Measurements from ENCODE around the gene CUX1. TPM values are rescaled to one million over a fixed set of nuclear protein-coding genes. Genes with fewer than 3 reads are reported as not detected.

Gene CUX1
- total RNA-seq, 3 donors from 2014 or later = 35.1 to 54.4 (median 41.1) TPM

- no peak for DNase-seq (ENCODE audit: low spot score in 2 of 2)
- TF ChIP-seq POLR2A (IDR thresholded peaks at IDR 0.05) (no peak), CTCF (IDR thresholded peaks at IDR 0.05) (no peak), POLR2AphosphoS5 (IDR thresholded peaks at IDR 0.05) (no peak)
- no peak overlapping the region for H3K4me3 ChIP-seq
- no peak overlapping the region for H3K27ac ChIP-seq
- intact Hi-C loops (cut with DNase I; ENCODE audit: low total_unique reads) = no loop called here
- H3K36me3 ChIP-seq = no peaks in the 10 kb centered on the region
- H3K4me1 ChIP-seq = no peaks in the 10 kb centered on the region
- H3K27me3 ChIP-seq = no peaks in the 10 kb centered on the region
- H3K9me3 ChIP-seq = no peaks in the 10 kb centered on the region
Observed at GRCh38 chr7:102152672-102153598, 335.5 kb downstream of the CUX1 start.

- no peak overlapping the region for H3K4me3 ChIP-seq
- no peak for DNase-seq (ENCODE audit: low spot score in 2 of 2)
- intact Hi-C loops (cut with DNase I; ENCODE audit: low total_unique reads) = no loop called here
- H3K9me3 ChIP-seq = no peaks in the 10 kb centered on the region
- no peaks in the 10 kb centered on the region for H3K36me3 ChIP-seq
- H3K27me3 ChIP-seq = no peaks in the 10 kb centered on the region
- no peak overlapping the region for H3K27ac ChIP-seq
- TF ChIP-seq POLR2AphosphoS5 (IDR thresholded peaks at IDR 0.05) (no peak), POLR2A (IDR thresholded peaks at IDR 0.05) (no peak), CTCF (IDR thresholded peaks at IDR 0.05) (no peak)
- H3K4me1 ChIP-seq = no peaks in the 10 kb centered on the region
Observed at GRCh38 chr7:102153599-102153946, 336.1 kb downstream of the CUX1 start.

- H3K4me3 ChIP-seq = no peak overlapping the region
- intact Hi-C loops (cut with DNase I; ENCODE audit: low total_unique reads) = no loop called here
- no peaks in the 10 kb centered on the region for H3K36me3 ChIP-seq
- no peaks in the 10 kb centered on the region for H3K4me1 ChIP-seq
- H3K27me3 ChIP-seq = no peaks in the 10 kb centered on the region
- DNase-seq (ENCODE audit: low spot score in 2 of 2) = no peak
- no peak overlapping the region for H3K27ac ChIP-seq
- TF ChIP-seq POLR2AphosphoS5 (IDR thresholded peaks at IDR 0.05) (no peak), CTCF (IDR thresholded peaks at IDR 0.05) (no peak), POLR2A (IDR thresholded peaks at IDR 0.05) (no peak)
- no peaks in the 10 kb centered on the region for H3K9me3 ChIP-seq
Observed at GRCh38 chr7:102154425-102154824, 337.0 kb downstream of the CUX1 start.

GRCh38 chr7:102155821-102156441 is 338.5 kb downstream of the CUX1 start:
- Histone ChIP-seq H3K27ac (no peak overlapping the region), H3K27me3 (no peaks in the 10 kb centered on the region), H3K4me1 (no peaks in the 10 kb centered on the region), H3K36me3 (no peaks in the 10 kb centered on the region), H3K4me3 (no peak overlapping the region), H3K9me3 (no peaks in the 10 kb centered on the region)
- intact Hi-C loops (cut with DNase I; ENCODE audit: low total_unique reads) = no loop called here
- no peak for DNase-seq (ENCODE audit: low spot score in 2 of 2)
- TF ChIP-seq POLR2A (IDR thresholded peaks at IDR 0.05) = no peak
- TF ChIP-seq CTCF (IDR thresholded peaks at IDR 0.05) = no peak
- TF ChIP-seq POLR2AphosphoS5 (IDR thresholded peaks at IDR 0.05) = no peak

- Histone ChIP-seq H3K4me1 (no peaks in the 10 kb centered on the region), H3K27me3 (no peaks in the 10 kb centered on the region), H3K27ac (no peak overlapping the region), H3K36me3 (no peaks in the 10 kb centered on the region), H3K9me3 (no peaks in the 10 kb centered on the region), H3K4me3 (no peak overlapping the region)
- intact Hi-C loops (cut with DNase I; ENCODE audit: low total_unique reads) = no loop called here
- DNase-seq (ENCODE audit: low spot score in 2 of 2) = no peak
- no peak for TF ChIP-seq POLR2AphosphoS5 (IDR thresholded peaks at IDR 0.05)
- no peak for TF ChIP-seq CTCF (IDR thresholded peaks at IDR 0.05)
- TF ChIP-seq POLR2A (IDR thresholded peaks at IDR 0.05) = no peak
Observed at GRCh38 chr7:102156867-102157266, 339.4 kb downstream of the CUX1 start.

Data from breast epithelium (tissue), 4 donors.